NCI-H1436 treated with DMSO at 0.1 percent for 48 hours (cell line): ENCODE data around the gene DPEP1.
"Not testable (repeated sequence)": the region's sequence is repeated elsewhere in the genome, so short reads cannot be mapped to it uniquely, and the experiment has no call there.

ENCODE experiments used
- DNase-seq: peaks from one replicate; lab custom pipeline; 2025; lab: John Stamatoyannopoulos, UW

DPEP1 gene

DNA sequence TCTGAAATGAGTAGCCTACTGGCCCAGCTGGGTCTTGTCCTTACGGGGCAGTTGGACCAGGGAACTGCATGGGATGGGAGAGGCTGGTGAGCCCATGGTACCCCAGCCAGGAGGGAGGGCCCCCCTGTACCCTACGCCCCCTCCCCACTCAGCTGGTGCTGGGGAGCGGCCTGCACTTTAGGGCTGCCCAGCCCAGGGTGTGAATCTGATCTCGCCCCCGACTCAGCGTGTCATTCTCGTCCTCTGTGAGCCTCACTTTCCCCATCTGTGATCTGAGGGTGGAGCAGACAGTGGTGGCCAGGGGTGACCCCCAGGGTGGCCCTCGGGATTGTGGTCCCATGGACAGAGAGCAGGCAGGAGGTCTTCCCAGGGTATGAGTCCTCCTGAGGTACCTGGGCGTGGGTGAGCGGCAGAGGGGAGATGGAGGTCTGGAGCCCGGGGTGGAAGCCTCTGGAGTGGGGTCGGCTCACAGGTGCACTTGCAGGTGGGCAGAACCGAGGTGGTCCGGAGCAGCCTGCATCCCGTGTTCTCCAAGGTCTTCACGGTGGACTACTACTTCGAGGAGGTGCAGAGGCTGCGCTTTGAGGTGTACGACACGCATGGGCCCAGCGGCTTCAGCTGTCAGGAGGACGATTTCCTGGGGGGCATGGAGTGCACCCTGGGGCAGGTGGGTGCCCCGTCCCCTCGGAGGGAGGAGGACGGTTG, 36.2 kb upstream of the DPEP1 start:
- DNase-seq, result no peak

DNA sequence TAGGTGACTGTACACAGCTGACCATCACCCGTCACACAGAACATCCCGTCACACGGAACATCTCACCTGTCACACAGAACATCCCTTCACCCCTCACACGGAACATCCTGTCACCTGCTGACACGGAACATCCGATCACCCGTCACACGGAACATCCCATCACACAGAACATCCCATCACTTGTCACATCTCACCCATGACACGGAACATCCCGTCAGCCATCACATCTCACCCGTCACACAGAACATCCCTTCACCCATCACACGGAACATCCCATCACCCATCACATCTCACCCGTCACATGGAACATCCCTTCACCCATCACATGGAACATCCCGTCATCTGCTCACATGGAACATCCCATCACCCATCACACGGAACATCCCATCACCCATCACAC, 34.1 kb upstream of the DPEP1 start:
- no peak for DNase-seq

DNA sequence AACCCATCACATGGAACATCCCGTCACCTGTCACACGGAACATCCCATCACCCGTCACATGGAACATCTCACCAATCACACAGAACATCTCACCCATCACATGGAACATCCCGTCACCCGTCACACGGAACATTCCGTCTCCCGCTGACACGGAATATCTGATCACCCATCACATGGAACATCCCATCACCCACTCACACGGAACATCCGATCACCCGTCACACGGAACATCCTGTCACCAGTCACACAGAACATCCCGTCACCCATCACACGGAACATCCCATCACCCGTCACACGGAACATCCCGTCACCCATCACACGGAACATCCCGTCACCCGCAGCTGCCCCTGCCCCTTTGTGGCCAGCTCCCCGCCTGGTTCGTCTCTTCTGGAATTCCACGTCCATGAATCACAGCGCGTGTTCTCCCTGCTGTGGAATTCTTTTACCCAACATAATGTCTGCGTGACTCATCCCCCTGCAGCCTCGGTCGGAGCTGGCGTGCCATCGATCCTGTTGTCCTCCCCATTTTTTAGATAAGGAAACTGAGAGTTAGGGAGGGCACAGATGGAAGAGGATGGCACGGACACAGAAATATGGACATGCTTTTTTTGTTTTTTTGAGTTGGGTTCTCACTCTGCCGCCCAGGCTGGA, 32.3 kb upstream of the DPEP1 start:
- no peak for DNase-seq

DNA sequence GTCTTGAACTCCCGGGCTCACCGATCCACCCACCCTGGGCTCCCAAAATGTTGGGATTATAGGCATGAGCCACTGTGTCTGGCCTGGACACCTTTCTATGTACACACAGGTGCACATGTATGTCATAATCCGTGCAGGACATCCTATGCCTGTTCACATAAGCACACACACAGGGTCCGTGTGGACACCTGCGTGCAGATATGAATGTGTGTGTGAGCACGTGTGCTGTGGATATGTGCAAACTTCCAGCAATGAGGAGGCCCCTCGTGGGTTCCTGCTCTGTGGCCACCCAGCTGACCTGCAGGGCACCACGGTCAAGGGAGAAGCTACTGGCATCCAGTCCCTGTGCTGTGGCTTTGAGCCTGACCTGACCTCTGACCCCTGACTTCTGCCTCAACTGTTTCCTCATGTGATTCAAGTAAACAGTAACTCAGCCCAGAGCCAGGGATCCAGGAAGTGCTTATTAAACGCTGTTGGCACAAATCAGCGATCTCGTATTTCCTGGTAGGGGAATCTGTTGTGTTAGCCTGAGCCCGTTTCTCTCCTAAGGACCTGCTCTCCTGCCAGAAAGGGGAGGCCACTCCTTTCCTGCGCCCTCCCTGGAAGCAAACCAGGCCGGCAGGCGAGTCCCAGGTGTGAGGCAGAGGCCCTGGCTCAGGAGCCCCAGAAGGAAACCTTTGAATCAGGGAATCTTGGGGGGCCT, 31.4 kb upstream of the DPEP1 start:
- DNase-seq, result no peak

DNA sequence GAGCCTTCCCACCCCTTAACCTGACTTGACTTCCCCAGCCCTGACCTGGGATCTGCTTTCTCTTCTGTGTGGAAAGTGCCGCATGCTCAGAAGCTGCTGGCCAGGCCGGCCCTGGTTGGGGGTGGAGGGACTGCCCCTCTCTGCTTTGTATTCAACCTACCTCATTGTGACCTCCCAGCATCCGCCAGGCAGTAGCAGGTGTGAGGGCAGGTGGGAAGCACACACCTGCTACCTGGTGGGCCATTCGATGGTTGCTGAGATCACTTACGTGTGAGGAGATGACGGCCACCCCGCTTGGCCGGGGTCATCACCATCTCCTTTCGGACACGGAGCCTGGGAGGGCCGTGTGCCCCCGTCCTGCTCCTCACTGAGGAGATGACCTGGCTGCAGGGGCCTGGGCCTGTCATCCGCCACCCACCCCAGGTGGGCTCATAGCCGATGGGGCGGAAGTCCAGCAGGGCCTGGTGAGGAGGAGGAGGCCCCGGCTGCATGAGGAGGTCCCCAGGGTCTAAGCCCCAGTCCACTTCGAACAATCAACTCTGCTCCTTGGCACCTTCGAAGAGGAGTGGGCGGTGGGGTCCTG, 30.7 kb upstream of the DPEP1 start:
- DNase-seq, result no peak

DNA sequence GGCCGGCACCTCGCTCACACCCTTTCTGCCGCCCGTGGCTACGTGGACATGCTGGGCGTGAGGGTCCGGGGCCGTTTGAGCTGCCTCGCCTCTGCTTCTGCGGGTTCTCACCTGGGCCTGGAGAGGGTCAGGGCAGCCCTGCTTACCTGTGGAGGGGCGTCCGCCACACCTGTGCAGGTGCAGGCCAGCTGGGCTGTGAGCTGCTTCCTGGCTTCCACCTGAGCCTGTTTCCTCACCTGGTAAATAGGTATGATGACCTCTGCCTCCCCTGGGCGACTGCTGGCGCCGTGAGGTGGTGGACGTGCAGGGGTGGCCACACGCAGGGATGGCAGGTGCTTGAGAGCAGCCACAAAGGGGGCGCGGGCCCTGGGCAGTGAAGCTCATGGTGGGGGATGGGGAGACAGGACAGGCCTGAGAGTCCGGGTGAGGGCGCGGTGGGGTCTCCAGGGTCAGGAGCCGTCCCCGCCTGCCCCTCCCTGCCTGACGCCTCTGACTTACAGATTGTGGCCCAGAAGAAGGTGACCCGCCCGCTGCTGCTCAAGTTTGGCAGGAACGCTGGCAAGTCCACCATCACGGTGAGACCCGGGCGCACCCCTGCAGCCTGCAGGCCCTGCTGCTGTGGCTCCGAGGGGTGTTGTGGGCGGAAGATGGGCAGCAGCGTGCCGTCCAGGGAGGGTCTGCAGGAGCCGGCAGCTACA, 30.1 kb upstream of the DPEP1 start:
- no peak for DNase-seq

DNA sequence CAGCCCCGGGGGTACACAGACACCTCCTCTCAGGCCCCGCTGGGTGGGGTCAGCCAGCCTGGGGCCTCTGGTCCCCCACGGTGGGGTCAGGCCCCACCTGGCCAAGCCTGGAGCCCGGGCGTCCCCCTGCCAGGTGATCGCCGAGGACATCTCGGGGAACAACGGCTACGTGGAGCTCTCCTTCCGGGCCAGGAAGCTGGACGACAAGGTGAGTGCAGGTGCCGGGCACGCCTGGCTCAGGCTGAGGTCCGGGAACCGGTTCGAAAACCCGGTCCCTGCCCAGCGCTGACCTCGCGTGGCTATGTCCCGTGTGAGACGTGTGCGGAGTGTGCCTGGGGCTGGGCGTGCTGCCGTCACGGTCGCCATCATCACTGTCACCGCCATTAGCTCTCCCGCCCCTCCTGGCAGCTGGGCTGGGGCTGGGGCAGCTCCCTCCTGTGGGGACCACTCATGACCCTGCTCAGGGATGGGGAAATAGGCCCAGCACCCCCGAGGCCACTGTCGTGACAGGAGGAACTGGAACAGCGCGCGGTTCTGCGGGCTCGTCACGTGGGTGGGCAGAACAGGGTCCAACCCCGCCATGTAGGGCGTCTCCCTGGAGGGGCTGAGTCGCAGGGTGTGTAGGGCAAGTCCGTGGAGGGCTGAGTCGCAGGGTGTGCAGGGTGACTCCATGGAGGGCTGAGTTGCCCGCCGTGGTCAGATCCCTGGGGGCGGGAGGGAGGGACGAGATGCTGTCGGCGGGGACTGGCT, 29.4 kb upstream of the DPEP1 start:
- no peak for DNase-seq

DNA sequence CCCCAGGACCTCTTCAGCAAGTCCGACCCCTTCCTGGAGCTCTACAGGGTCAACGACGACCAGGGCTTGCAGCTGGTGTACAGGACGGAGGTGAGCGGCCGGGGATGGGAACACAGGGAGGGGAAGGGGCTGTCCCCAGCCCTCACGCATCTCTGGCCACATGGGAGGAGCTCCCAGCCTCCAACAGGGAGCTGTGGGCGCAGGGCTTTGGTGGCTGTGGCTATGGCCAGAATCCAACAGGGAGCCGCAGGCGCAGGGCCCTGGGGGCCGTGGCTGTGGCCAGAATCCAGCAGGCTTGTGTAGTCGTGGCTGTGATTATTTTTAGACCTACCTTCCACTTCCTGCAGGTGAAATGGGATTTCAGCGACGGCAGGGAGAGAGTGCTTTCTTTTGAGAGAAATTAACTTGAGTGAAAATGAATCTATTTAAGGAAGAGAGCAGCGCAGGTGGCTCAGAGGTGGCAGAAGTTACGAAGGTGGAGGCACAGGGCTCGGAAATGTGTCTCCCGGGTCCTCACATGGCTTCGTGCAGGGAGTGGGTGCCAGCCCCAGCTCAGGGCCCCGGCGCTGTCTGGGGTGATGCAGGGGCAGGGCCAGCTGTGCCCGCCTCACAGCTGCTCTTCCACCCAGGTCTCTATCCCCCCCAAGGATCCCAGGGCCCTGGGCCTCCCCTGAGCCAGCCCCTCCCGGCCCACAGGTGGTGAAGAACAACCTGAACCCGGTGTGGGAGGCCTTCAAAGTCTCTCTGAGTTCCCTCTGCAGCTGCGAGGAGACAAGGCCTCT, 28.5 kb upstream of the DPEP1 start:
- DNase-seq, result no peak

DNA sequence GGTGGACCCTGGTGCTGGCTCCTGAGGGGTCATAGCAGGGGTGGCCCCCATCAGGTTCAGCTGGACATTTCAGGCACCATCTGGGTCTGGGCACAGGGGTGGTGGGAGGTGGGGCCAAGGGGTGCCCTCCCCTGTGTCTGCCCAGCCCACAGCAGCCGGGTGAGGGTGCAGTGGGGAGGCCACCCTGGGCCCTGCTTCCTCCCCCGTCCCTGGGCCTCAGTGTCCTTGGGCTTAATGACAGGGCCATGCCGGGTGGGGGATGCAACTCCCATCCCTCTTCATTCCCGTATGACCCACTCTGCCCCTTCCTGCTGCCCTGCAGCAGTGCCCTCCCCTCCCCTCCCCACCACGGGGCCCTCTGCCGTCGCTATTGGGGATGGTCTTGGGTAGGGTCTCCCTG, 27.2 kb upstream of the DPEP1 start:
- DNase-seq, result no peak

DNA sequence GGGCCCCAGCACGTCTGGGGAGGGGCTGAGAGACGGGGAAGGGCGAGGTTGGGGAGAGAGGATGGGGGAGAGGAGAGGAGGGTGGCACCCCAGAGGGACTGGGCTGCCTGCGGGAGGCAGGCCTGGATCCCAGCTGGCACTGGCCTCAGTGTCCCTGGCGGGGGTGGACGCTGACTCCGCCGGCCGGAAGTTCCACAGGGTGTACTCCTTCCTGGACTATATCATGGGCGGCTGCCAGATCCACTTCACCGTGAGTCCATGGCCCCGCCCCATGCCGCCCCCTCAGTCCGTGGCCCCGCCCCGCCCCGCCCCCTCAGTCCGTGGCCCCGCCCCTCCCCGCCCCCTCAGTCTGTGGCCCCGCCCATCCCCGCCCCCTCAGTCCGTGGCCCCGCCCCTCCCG, 26.6 kb upstream of the DPEP1 start:
- DNase-seq, result no peak

DNA sequence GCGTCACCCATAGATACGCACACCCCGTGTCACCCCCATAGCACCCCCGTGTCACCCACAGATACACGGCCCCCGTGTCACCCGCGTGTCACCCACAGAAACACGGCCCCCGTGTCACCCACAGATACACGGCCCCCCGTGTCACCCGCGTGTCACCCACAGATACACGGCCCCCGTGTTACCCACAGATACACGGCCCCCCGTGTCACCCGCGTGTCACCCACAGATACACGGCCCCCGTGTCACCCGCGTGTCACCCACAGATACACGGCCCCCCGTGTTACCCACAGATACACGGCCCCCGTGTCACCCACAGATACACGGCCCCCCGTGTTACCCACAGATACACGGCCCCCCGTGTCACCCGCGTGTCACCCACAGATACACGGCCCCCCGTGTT, 25.8 kb upstream of the DPEP1 start:
- not testable (repeated sequence) for DNase-seq

DNA sequence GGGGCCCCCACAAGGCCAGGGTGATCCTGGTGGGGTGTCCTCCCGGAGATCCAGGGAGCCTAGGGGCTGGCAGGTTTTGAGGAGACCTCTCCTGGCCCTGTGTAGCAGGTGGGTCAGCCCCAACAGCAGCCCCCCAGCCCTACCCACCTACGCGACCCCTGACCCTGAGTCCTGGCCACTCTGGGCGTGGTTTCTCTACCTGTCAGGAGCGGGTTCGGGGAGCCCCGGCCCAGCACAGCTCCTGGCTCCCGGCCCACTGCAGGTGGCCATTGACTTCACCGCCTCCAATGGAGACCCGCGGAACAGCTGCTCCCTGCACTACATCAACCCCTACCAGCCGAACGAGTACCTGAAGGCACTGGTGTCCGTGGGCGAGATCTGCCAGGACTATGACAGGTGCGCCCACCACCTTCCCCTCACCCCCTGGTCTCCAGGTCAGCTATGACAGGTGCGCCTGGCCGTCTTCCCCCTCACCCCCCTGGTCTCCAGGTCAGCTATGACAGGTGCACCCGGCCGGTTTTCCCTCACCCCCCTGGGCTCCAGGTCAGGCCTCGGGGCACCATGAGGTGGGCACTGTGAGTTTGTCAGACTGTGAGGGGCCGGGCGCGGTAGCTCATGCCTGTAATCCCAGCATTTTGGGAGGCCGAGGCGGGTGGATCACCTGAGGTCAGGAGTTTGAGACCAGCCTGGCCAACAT, 24.9 kb upstream of the DPEP1 start:
- DNase-seq, result no peak

DNA sequence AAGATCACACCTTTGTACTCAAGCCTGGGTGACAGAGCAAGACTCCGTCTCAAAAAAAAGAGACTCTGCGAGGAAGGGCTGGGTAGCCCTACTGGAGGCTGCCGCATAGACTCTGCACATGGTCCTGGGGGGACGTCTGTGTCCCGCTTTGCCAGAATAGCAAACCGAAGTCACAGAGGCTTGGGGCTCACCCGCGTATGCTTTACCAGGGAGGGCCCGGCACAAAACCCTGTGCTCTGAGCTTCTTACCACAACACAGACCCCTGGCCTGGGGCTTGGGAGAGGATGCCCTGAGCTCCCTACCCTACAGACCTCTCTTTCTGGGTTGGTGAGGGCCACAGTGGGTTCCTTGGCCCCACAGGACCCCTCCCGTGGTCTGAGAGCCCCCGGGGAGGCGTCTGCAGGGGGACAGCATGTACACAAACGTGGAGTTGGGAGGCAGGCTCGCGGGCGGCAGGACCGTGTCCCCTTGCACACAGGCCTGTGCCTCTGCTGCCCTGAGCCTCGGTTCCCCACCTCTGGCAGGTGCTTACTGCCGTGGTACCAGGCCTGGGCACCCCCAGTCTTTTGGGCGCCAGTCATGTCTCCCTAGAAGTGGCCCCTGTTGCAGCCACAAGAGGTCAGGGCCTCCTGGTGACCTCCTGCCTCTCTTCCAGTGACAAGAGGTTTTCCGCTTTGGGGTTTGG, 24.1 kb upstream of the DPEP1 start:
- no peak for DNase-seq

DNA sequence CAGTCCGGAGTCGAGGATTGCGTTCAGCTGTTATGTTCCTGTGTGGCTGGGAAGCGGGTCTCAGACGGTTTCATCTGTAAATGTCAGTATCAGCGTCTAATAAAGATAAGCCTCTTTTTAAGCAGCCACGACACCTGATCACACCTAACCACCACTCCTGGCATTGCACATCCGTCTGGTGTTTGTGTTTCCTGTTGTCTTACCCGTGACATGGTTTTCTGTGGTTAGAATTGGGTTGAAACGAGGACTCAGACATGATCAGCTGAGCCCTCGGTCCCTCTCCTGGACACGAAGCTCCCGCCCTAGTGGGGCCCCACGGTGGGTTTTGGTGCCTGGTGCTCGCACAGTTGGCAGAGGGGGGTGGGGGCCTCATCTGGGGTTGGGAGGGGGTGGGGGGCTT, 19.6 kb upstream of the DPEP1 start:
- DNase-seq, result no peak

DNA sequence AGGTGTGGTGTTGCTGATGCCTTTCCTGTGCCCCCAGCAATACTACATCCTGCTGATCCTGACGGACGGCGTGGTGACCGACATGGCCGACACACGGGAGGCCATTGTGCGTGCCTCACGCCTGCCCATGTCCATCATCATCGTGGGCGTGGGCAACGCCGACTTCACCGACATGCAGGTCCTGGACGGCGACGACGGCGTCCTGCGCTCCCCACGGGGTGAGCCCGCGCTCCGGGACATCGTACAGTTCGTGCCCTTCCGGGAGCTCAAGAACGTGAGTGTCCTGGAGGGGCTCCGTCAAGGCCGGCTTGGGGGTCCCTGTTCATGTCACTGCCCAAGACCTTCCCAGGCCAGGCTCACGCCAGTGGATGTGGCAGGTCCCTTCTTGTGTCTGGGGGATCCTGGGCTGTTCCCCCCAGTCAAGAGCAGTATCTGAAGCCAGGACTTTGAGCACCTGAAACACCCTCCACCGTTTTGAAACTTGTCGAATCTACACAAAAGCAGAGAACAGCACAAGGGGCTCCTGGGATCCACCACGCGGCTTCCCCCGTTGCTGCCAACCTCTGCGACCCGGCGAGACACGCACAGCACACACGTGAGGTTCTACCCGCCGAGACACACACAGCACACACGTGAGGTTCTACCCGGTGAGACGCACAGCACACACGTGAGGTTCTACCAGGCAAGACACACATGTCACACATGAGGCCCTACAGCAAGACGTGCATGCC, 17.9 kb upstream of the DPEP1 start:
- DNase-seq, result no peak

DNA sequence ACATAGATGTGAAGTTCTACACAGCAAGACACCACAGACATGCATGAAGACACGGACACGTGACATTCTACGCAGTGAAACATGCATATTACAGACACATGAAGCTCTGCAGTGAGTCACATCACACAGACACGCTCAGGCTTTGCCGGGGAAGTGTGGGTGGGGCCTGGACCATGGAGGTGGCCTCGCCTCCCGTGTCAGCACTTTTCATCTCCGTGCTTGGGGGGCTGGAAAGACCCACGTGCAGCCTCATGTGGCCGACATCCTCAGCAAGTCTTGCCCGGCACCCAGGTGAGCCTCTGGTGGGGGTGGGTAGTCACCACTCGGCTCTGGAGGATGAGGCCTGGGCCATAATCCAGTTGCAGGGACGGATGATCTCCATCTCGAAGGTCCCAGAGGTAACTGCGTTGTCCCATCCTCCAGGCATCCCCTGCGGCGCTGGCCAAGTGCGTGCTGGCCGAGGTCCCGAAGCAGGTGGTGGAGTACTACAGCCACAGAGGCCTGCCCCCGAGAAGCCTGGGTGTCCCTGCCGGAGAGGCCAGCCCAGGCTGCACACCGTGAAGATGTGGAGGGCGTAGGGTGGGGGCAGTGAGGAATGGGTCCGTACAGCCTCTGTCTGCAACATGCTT, 17.3 kb upstream of the DPEP1 start:
- DNase-seq, result no peak

DNA sequence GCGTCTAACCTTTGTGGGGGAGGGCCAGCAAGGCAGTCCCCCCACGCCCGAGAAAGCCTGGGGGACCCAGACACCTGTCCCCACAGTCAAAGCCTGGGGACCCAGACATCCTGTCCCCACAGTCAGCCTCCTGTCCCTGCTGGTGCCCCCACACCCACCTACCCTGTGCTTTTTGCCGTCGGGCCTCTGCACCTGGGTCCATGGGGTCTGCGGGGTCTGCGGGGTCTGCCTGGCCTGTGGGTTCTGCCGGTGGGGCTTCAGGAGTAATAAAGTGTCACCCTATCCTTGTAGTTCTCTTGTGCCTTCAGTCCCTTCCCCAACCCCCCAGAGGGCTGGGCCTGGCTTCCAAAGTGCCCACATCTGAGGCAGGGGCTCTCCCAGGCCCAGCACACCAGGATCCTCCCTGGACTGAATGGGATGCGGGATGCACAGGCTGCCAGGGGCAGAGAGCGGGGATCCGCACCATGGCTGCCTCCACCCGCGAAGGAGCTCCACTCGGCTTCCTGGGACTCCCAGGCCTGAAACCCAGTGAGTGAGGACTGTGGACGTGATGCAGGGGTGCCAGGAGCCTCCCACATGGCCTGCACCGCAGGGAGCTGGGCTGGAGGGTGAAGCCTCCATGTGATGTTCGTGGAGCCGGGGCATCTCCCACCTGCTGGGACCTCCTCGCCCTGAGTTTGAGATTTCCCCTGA, 16.3 kb upstream of the DPEP1 start:
- DNase-seq, result no peak

DNA sequence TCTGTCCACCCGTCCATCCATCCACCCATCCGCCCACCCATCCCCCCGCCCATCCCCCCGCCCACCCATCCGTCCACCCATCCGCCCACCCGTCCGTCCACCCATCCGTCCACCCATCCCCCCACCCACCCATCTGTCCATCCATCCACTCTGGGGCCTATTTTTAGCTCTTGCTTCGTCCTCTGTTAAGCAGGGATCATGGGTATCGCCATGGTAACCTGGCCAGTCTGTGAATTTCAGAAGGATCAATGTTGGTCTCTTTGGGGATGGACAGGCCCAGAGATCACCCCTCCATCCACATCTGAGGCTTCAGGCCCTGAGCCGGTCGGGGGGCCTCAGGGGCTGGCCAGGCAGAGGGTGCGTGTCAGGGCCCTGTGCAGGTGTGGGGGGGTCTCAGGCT, 15.2 kb upstream of the DPEP1 start:
- no peak for DNase-seq
